Activated B cell treated with CpG ODN at 0.5 μM for 24 hours (primary cell): ENCODE results near the gene CHPF2. TPM values are rescaled to one million over a fixed set of nuclear protein-coding genes. Genes with fewer than 3 reads are reported as not detected.

Experiments
- ATAC-seq: fragments of 200-7000 bp; cut with Tn5 transposase; one replicate; pipeline ENCODE4 v1.10.0; 2021; ENCODE audit warnings: low read depth, mild to moderate bottlenecking, moderate library complexity
- CTCF ChIA-PET: fragments of 350-600 bp; sonication (Branson Sonifier 250); formaldehyde crosslinking; loops from one replicate; lab custom pipeline; 2021; ENCODE audit warnings: antibody characterized with exemption; lab: Charles Lee
- POLR2A ChIA-PET: fragments of 350-600 bp; sonication (Branson Sonifier 250); formaldehyde crosslinking; loops from one replicate; lab custom pipeline; 2021; ENCODE audit warnings: antibody characterized with exemption; lab: Charles Lee
- DNase-seq: peaks from one replicate; pipeline ENCODE4 v3.0.0; 2022
- H3K27ac Mint-ChIP-seq: one replicate; pipeline ENCODE4 v1.8.0; 2020; ENCODE audit warnings: mixed read lengths
- H3K27me3 Mint-ChIP-seq: one replicate; pipeline ENCODE4 v1.8.0; 2021; ENCODE audit warnings: mixed read lengths
- H3K36me3 Mint-ChIP-seq: one replicate; pipeline ENCODE4 v1.8.0; 2021; ENCODE audit warnings: low read depth, mixed read lengths
- H3K4me1 Mint-ChIP-seq: one replicate; pipeline ENCODE4 v1.8.0; 2021; ENCODE audit warnings: mixed read lengths
- H3K4me3 Mint-ChIP-seq: one replicate; pipeline ENCODE4 v1.8.0; 2020; ENCODE audit warnings: mild to moderate bottlenecking, mixed read lengths
- H3K9me3 Mint-ChIP-seq: one replicate; pipeline ENCODE4 v1.8.0; 2020; ENCODE audit warnings: mixed read lengths
- CTCF ChIP-seq: fragments of 200-600 bp; IDR thresholded peaks from one replicate; pipeline ENCODE4 v1.8.0; 2022; ENCODE audit warnings: antibody characterized with exemption, mild to moderate bottlenecking
- intact Hi-C: fragments of 100-400 bp; cut with micrococcal nuclease; formaldehyde crosslinking; loops from one replicate; pipeline ENCODE4 v1.15.1; 2024
- total RNA-seq: library from RNA; stranded (reverse); gene quantifications from 2 replicates; pipeline ENCODE4 v1.2.3, GENCODE V29; 2022

The CHPF2 gene
- total RNA-seq, 1 donor from 2014 or later: 41.2 TPM

GRCh38 chr7:151193203-151193978 is 38.9 kb upstream of the CHPF2 start:
- no peak overlapping the region for H3K4me3 Mint-ChIP-seq
- peaks cover 19% of the 10 kb centered on the region for H3K27me3 Mint-ChIP-seq
- intact Hi-C loops: no loop called here
- no peak for ATAC-seq
- ChIA-PET CTCF (no interaction called here), POLR2A (no interaction called here)
- no peak for TF ChIP-seq CTCF
- no peaks in the 10 kb centered on the region for H3K9me3 Mint-ChIP-seq
- H3K36me3 Mint-ChIP-seq: no peaks in the 10 kb centered on the region
- DNase-seq: no peak
- H3K4me1 Mint-ChIP-seq: no peaks in the 10 kb centered on the region
- H3K27ac Mint-ChIP-seq: no peak overlapping the region

- CTCF ChIA-PET: no interaction called here
- no peak for ATAC-seq
Observed at GRCh38 chr7:151194188-151194587, 38.1 kb upstream of the CHPF2 start.

GRCh38 chr7:151195616-151196450 is 36.5 kb upstream of the CHPF2 start:
- H3K4me1 Mint-ChIP-seq: no peaks in the 10 kb centered on the region
- CTCF ChIA-PET: no interaction called here

More at GRCh38 chr7:151194188-151194587, 38.1 kb upstream of the CHPF2 start:
- H3K27me3 Mint-ChIP-seq: peaks cover 17% of the 10 kb centered on the region
- no peaks in the 10 kb centered on the region for H3K4me1 Mint-ChIP-seq
- POLR2A ChIA-PET: no interaction called here
- TF ChIP-seq CTCF: no peak
- no peak for DNase-seq
- intact Hi-C loops: no loop called here
- no peaks in the 10 kb centered on the region for H3K9me3 Mint-ChIP-seq
- H3K4me3 Mint-ChIP-seq: no peak overlapping the region
- H3K36me3 Mint-ChIP-seq: no peaks in the 10 kb centered on the region
- H3K27ac Mint-ChIP-seq: no peak overlapping the region

GRCh38 chr7:151197932-151198331 is 34.4 kb upstream of the CHPF2 start:
- ChIA-PET CTCF (no interaction called here), POLR2A (no interaction called here)
- Mint-ChIP-seq H3K27me3 (peaks cover 7% of the 10 kb centered on the region), H3K9me3 (no peaks in the 10 kb centered on the region), H3K4me3 (no peak overlapping the region), H3K27ac (no peak overlapping the region), H3K36me3 (no peaks in the 10 kb centered on the region), H3K4me1 (no peaks in the 10 kb centered on the region)
- DNase-seq (no peak), ATAC-seq (no peak)
- no peak for TF ChIP-seq CTCF
- intact Hi-C loops: no loop called here

More at GRCh38 chr7:151195616-151196450, 36.5 kb upstream of the CHPF2 start:
- H3K27ac Mint-ChIP-seq: no peak overlapping the region
- H3K4me3 Mint-ChIP-seq: no peak overlapping the region
- no peaks in the 10 kb centered on the region for H3K9me3 Mint-ChIP-seq
- no peaks in the 10 kb centered on the region for H3K36me3 Mint-ChIP-seq
- DNase-seq (no peak), ATAC-seq (no peak)
- TF ChIP-seq CTCF: no peak
- POLR2A ChIA-PET: no interaction called here
- H3K27me3 Mint-ChIP-seq: peaks cover 9% of the 10 kb centered on the region
- intact Hi-C loops: no loop called here
